A673 (cell line): ENCODE data around the gene UBL7. TPM values are rescaled to one million over a fixed set of nuclear protein-coding genes. Genes with fewer than 3 reads are reported as not detected.
A peak's percentile ranks its signal among the peaks of the same experiment; 100 is the strongest.

Source experiments
- BruUV-seq: library from RNA; stranded (reverse); fragments of 400-500 nt; replicated peaks from 2 replicates; lab custom pipeline; 2021; lab: Mats Ljungman, UMichigan
- CTCF ChIA-PET: fragments of 300-600 bp; sonication (Branson Sonifier 250); formaldehyde crosslinking; loops from one replicate; lab custom pipeline; 2022; ENCODE audit warnings: antibody characterized with exemption; lab: Charles Lee
- POLR2A ChIA-PET: fragments of 300-600 bp; sonication (Branson Sonifier 250); formaldehyde crosslinking; loops from one replicate; lab custom pipeline; 2022; ENCODE audit warnings: antibody characterized with exemption; ENCODE audit not compliant: low non-redundant PET; lab: Charles Lee
- DNase-seq: peaks from one replicate; pipeline ENCODE4 v3.0.0-alpha.2; 2015; ENCODE audit warnings: low spot score
- H3K27ac ChIP-seq: fragments of 200-600 bp; sonication (generic); 2 replicates; pipeline ENCODE4 v1.5.1; 2016; ENCODE audit warnings: mixed run types, low read depth, mild to moderate bottlenecking, mixed read lengths, antibody characterized with exemption, low read length; ENCODE audit not compliant: poor library complexity, severe bottlenecking
- H3K27me3 ChIP-seq: fragments of 200-600 bp; sonication (generic); replicated peaks from 2 replicates; pipeline ENCODE4 v1.6.1; 2017; ENCODE audit warnings: mixed run types, low read depth, mild to moderate bottlenecking, mixed read lengths, antibody characterized with exemption, low read length; ENCODE audit not compliant: insufficient read depth, poor library complexity
- H3K36me3 ChIP-seq: fragments of 200-600 bp; sonication (generic); 2 replicates; pipeline ENCODE4 v1.6.1; 2016; ENCODE audit warnings: mixed run types, mild to moderate bottlenecking, mixed read lengths, antibody characterized with exemption, low read length; ENCODE audit not compliant: insufficient read depth, poor library complexity, severe bottlenecking
- H3K4me1 ChIP-seq: fragments of 200-600 bp; sonication (generic); 2 replicates; pipeline ENCODE4 v1.6.1; 2017; ENCODE audit warnings: mixed run types, mild to moderate bottlenecking, mixed read lengths, antibody characterized with exemption, low read length; ENCODE audit not compliant: insufficient read depth, poor library complexity, severe bottlenecking
- H3K4me3 ChIP-seq: fragments of 200-600 bp; sonication (generic); 2 replicates; pipeline ENCODE4 v1.5.1; 2016; ENCODE audit warnings: low read depth, mixed run types, mild to moderate bottlenecking, mixed read lengths, low read length; ENCODE audit not compliant: poor library complexity, severe bottlenecking
- H3K9me3 ChIP-seq: fragments of 200-600 bp; sonication (generic); 2 replicates; pipeline ENCODE4 v1.6.1; 2016; ENCODE audit warnings: mixed run types, low read depth, mild to moderate bottlenecking, mixed read lengths, antibody characterized with exemption, low read length; ENCODE audit not compliant: poor library complexity, severe bottlenecking
- EZH2 ChIP-seq: fragments of 200-600 bp; sonication (generic); IDR thresholded peaks from 2 replicates; pipeline ENCODE4 v1.6.1; 2017; ENCODE audit warnings: borderline replicate concordance, low read depth, mild to moderate bottlenecking, mixed read lengths, antibody characterized with exemption, low read length; ENCODE audit not compliant: poor library complexity, severe bottlenecking
- intact Hi-C: fragments of 100-400 bp; cut with micrococcal nuclease; formaldehyde crosslinking; loops from one replicate; pipeline ENCODE4 v1.10.0; 2022; ENCODE audit not compliant: unreplicated experiment
- total RNA-seq: library from RNA; stranded (reverse); gene quantifications from 2 replicates; pipeline ENCODE4 v1.2.3, GENCODE V29; 2021
- TF ChIP-seq, protein P1 (sequence below): fragments of 300-800, 200-600 bp; sonication (generic); conservative IDR thresholded peaks from 2 replicates; pipeline ENCODE4 v1.5.1; 2017; ENCODE audit warnings: low read depth, mild to moderate bottlenecking, antibody characterized with exemption, low read length, moderate library complexity, mixed read lengths

The UBL7 gene
- total RNA-seq, 1 experiment from 2014 or later = 72.5 TPM

DNA sequence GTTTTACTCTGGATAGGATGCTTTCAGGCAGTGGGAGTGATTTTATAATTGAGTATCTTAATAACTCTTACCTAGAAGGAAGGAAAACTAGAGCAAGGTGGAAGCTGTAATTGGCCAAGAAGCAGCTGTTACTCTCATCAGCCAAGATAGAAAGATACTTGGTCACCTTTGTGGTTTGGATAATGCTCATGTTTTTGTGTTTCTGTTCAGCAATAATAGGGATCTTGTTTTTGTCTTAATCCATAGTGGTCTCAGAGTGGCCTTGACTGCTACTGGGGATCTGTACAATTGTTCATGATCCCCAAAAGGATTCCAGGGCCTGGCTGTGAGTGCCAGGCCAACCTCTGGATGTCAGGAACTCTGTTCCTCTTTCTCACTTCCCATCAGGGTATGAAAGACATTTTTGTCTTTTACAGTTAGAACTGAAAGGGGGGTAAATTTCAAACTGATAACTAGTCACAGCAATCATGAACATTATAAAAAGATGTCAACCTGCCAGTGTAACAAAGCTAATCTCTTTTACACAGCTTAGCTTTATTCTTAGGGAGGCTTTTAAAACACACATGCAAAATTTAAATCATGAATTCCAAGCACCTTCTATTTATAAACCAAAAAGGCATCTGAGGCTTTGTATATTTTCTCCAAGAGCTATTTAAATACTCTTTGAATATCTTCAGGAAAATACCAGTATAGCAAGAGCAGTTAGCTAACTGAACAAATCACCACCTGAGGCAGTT lies 6.0 kb downstream of the UBL7 start:
- POLR2A ChIA-PET = no interaction called here
- TF ChIP-seq, protein P1, sequence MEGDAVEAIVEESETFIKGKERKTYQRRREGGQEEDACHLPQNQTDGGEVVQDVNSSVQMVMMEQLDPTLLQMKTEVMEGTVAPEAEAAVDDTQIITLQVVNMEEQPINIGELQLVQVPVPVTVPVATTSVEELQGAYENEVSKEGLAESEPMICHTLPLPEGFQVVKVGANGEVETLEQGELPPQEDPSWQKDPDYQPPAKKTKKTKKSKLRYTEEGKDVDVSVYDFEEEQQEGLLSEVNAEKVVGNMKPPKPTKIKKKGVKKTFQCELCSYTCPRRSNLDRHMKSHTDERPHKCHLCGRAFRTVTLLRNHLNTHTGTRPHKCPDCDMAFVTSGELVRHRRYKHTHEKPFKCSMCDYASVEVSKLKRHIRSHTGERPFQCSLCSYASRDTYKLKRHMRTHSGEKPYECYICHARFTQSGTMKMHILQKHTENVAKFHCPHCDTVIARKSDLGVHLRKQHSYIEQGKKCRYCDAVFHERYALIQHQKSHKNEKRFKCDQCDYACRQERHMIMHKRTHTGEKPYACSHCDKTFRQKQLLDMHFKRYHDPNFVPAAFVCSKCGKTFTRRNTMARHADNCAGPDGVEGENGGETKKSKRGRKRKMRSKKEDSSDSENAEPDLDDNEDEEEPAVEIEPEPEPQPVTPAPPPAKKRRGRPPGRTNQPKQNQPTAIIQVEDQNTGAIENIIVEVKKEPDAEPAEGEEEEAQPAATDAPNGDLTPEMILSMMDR = no peak
- TF ChIP-seq EZH2 = no peak
- BruUV-seq = no TSS peak
- intact Hi-C loops = no loop called here
- peaks cover 5% of the 10 kb centered on the region for H3K36me3 ChIP-seq
- DNase-seq = no peak
- CTCF ChIA-PET = interaction anchor here (0.6 kb wide), 1 partner anchor 42 kb away, joined by 4 read pairs; no protein-coding TSS in a partner anchor
- H3K27ac ChIP-seq = no peak overlapping the region
- H3K4me3 ChIP-seq = no peak overlapping the region
- H3K27me3 ChIP-seq = no peaks in the 10 kb centered on the region
- no peaks in the 10 kb centered on the region for H3K9me3 ChIP-seq
- no peaks in the 10 kb centered on the region for H3K4me1 ChIP-seq

DNA sequence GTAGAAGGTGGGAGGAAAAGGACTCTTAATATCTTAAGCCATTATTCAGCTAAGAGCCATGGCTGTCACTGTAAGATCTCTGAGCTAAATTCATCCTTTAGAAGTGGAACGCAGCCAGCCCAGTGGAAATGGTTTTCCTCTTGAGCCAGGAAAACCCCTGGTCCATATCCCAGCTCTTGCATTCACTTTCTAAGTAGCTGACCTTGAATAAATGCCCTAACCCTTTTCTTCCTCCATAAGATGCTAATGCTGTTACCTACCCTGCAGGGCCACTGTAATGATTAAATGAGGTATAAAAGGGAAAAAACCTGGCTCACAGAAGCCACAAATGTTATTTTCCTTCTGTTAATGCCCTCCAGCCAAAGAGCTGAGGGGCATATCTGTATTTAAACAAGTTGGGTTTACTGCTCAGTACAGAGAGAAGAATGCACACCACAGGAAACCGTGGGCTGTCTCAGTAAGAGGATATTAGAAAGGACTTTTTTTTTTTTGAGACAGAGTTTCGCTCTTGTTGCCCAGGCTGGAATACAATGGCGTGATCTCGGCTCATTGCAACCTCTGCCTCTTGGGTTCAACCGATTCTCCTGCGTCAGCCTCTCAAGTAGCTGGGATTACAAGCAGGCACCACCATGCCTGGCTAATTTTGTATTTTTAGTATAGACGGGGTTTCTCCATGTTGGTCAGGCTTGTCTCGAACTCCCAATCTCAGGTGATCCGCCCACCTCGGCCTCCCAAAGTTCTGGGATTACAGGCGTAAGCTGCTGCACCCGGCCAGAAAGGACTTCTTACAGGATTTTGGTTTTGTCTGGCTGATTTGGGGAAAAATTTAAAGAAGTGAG lies 6.8 kb downstream of the UBL7 start:
- POLR2A ChIA-PET = no interaction called here
- Histone ChIP-seq H3K36me3 (peaks cover 9% of the 10 kb centered on the region), H3K27ac (peak overlapping the region; percentile 39), H3K27me3 (no peaks in the 10 kb centered on the region), H3K9me3 (no peaks in the 10 kb centered on the region), H3K4me3 (no peak overlapping the region), H3K4me1 (no peaks in the 10 kb centered on the region)
- CTCF ChIA-PET = no interaction called here
- TF ChIP-seq, protein P1 = no peak
- no peak for TF ChIP-seq EZH2
- peak; percentile 61 for DNase-seq
- intact Hi-C loops = no loop called here
- no TSS peak for BruUV-seq

DNA sequence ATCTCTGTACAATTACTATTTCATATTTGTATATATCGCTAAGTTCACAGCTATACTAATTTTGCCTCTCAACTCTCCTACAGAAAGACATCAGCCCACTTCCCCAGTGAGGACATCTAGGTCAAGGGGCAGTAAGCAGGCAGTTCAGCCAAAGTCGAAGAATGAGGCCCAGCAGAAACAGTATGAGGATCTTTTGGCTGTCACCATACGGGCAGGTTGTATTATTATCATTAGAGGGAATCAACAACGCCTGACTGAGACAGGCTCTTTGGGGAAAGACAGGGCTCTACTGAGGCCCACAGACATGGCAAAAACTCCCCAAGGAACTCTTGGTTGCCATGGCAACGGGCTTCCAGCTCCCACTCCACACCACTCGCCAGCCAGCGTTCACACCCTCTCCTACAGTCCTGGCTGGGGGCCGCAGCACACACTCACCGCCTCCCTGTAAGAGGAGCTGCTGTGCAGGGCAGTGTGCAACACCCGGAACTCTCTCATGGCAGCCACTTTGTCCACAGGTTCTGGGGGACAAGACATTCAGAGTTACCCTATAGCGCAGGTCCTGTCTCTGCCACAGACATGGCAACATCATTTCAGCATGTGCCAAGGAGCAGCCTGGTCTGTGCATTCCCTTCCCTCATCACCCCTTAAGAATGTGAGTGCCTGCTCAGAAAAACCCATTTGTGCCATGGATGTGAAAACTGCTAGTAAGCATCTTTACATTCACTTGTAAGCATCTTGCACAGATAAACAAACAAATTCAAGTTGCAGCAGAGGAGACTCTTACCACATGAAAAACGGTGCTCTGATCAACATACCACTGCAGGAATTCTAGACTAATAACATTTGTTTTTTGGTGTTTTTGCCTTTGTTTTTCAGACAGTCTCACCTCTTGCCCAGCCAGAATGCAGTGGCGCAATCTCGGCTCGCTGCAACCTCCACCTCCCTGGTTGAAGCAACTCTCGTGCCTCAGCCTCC lies 8.8 kb downstream of the UBL7 start:
- intact Hi-C loops = no loop called here
- ChIA-PET CTCF (no interaction called here), POLR2A (no interaction called here)
- Histone ChIP-seq H3K27me3 (no peaks in the 10 kb centered on the region), H3K36me3 (peaks cover 21% of the 10 kb centered on the region), H3K4me1 (no peaks in the 10 kb centered on the region), H3K9me3 (no peaks in the 10 kb centered on the region), H3K4me3 (no peak overlapping the region), H3K27ac (no peak overlapping the region)
- no peak for TF ChIP-seq EZH2
- TF ChIP-seq, protein P1 = no peak
- DNase-seq = no peak
- no TSS peak for BruUV-seq
